OCI-LY7 (cell line): ENCODE measurements around the gene IL13RA1. TPM values are rescaled to one million over a fixed set of nuclear protein-coding genes. Genes with fewer than 3 reads are reported as not detected.

Experiments
- BruUV-seq: library from RNA; stranded (reverse); fragments of 400-500 nt; replicated peaks from 2 replicates; lab custom pipeline; 2021; lab: Mats Ljungman, UMichigan
- CTCF ChIA-PET: fragments of 300-600 bp; sonication (Branson Sonifier 250); formaldehyde crosslinking; loops from one replicate; lab custom pipeline; 2022; ENCODE audit warnings: antibody characterized with exemption; ENCODE audit not compliant: unreplicated experiment; lab: Charles Lee
- POLR2A ChIA-PET: fragments of 300-600 bp; sonication (Branson Sonifier 250); formaldehyde crosslinking; loops from one replicate; lab custom pipeline; 2022; ENCODE audit warnings: antibody characterized with exemption; lab: Charles Lee
- DNase-seq: peaks from one replicate; pipeline ENCODE4 v3.0.0-alpha.2; 2015; ENCODE audit warnings: low spot score
- H2AFZ ChIP-seq: fragments of 200-600 bp; sonication (generic), shearing (Covaris generic); 2 replicates; pipeline ENCODE4 v1.6.1; 2014; ENCODE audit warnings: mild to moderate bottlenecking, antibody characterized with exemption, low read length, moderate library complexity
- H3K27ac ChIP-seq: fragments of 200-600 bp; sonication (generic); 2 replicates; pipeline ENCODE4 v1.5.1; 2014; ENCODE audit warnings: mixed run types, low read depth, mild to moderate bottlenecking, moderate library complexity, low read length, inconsistent platforms; ENCODE audit not compliant: poor library complexity, severe bottlenecking
- H3K36me3 ChIP-seq: fragments of 200-600 bp; sonication (generic); 2 replicates; pipeline ENCODE4 v1.6.1; 2014; ENCODE audit warnings: mild to moderate bottlenecking, antibody characterized with exemption, low read length, moderate library complexity, mixed read lengths; ENCODE audit not compliant: insufficient read depth
- H3K4me1 ChIP-seq: fragments of 200-600 bp; sonication (generic); 2 replicates; pipeline ENCODE4 v1.5.1; 2014; ENCODE audit warnings: mild to moderate bottlenecking, low read length; ENCODE audit not compliant: insufficient read depth, poor library complexity, severe bottlenecking
- H3K4me2 ChIP-seq: fragments of 200-600 bp; sonication (generic); 2 replicates; pipeline ENCODE4 v1.6.1; 2014; ENCODE audit warnings: mild to moderate bottlenecking, low read length
- H3K4me3 ChIP-seq: fragments of 200-600 bp; sonication (generic); 2 replicates; pipeline ENCODE4 v1.5.1; 2014; ENCODE audit warnings: mild to moderate bottlenecking, low read depth, low read length; ENCODE audit not compliant: poor library complexity, severe bottlenecking
- H3K79me2 ChIP-seq: fragments of 200-600 bp; sonication (generic); 2 replicates; pipeline ENCODE4 v1.6.1; 2016; ENCODE audit warnings: low read depth, mild to moderate bottlenecking, low read length, moderate library complexity, mixed read lengths; ENCODE audit not compliant: insufficient read depth
- H3K9me2 ChIP-seq: fragments of 200-600 bp; sonication (generic); 2 replicates; pipeline ENCODE4 v1.6.1; 2016; ENCODE audit warnings: mild to moderate bottlenecking, low read length, mixed read lengths; ENCODE audit not compliant: insufficient read depth
- H3K9me3 ChIP-seq: fragments of 200-600 bp; sonication (generic); 2 replicates; pipeline ENCODE4 v1.6.1; 2014; ENCODE audit warnings: mild to moderate bottlenecking, mixed run types, low read length, mixed read lengths
- H4K20me1 ChIP-seq: fragments of 200-600 bp; sonication (generic); 2 replicates; pipeline ENCODE4 v1.6.1; 2014; ENCODE audit warnings: mild to moderate bottlenecking, antibody characterized with exemption, low read length, moderate library complexity, mixed read lengths; ENCODE audit not compliant: insufficient read depth
- EZH2phosphoT487 ChIP-seq: fragments of 200-600 bp; sonication (generic); IDR thresholded peaks from 2 replicates; pipeline ENCODE4 v1.6.1; 2018; ENCODE audit warnings: low read depth, borderline replicate concordance, mild to moderate bottlenecking, mixed run types, antibody characterized with exemption, low read length, moderate library complexity, mixed read lengths
- intact Hi-C: fragments of 100-400 bp; cut with micrococcal nuclease; formaldehyde crosslinking; loops from one replicate; pipeline ENCODE4 v1.10.0; 2022; ENCODE audit not compliant: unreplicated experiment
- total RNA-seq, 2 experiments: library from RNA; depleted of rRNA in 1 of 2; stranded (reverse); fragments of >200 nt in 1 of 2; shearing (Covaris generic) in 1 of 2; gene quantifications; 2 replicates each; pipeline ENCODE4 v1.2.3, GENCODE V29; 2014 to 2022
- TF ChIP-seq, protein P1 (sequence below): fragments of 200-600 bp; sonication (generic); conservative IDR thresholded peaks from 2 replicates; pipeline ENCODE4 v1.5.1; 2014; ENCODE audit warnings: mild to moderate bottlenecking, antibody characterized with exemption, low read length, moderate library complexity, mixed read lengths

IL13RA1 gene
- total RNA-seq, 2 experiments from 2014 or later: not detected

DNA sequence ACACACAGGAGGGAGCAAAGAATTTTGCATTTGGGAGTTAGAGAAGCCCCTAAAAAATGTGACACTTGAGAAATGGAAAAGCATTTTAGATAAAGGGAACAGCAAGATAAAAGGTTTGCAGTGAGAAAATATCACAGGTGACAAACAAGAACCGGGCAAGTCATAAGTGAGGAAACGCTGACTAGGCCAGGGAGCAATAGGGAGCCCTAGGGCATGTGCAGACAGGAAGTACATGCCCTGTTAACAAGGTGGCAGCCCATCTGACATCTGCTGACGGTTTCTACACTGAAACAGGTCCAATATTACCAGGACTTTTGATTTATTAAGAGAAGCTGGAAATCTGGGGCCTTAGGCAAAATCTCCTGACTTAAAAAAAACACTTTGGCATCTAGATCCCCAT lies 4.0 kb upstream of the IL13RA1 start:
- Histone ChIP-seq H3K9me2 (no peaks in the 10 kb centered on the region), H3K79me2 (no peaks in the 10 kb centered on the region), H2AFZ (no peak overlapping the region), H3K9me3 (no peaks in the 10 kb centered on the region), H3K27ac (no peak overlapping the region), H3K4me2 (no peak overlapping the region), H3K4me1 (no peaks in the 10 kb centered on the region), H3K36me3 (no peaks in the 10 kb centered on the region), H3K4me3 (no peak overlapping the region), H4K20me1 (no peaks in the 10 kb centered on the region)
- no TSS peak for BruUV-seq
- intact Hi-C loops: no loop called here
- ChIA-PET CTCF (no interaction called here), POLR2A (interaction anchor here (0.6 kb wide), 1 partner anchor 510 kb away, joined by 3 read pairs; no protein-coding TSS in a partner anchor)
- TF ChIP-seq EZH2phosphoT487: no peak
- TF ChIP-seq, protein P1, sequence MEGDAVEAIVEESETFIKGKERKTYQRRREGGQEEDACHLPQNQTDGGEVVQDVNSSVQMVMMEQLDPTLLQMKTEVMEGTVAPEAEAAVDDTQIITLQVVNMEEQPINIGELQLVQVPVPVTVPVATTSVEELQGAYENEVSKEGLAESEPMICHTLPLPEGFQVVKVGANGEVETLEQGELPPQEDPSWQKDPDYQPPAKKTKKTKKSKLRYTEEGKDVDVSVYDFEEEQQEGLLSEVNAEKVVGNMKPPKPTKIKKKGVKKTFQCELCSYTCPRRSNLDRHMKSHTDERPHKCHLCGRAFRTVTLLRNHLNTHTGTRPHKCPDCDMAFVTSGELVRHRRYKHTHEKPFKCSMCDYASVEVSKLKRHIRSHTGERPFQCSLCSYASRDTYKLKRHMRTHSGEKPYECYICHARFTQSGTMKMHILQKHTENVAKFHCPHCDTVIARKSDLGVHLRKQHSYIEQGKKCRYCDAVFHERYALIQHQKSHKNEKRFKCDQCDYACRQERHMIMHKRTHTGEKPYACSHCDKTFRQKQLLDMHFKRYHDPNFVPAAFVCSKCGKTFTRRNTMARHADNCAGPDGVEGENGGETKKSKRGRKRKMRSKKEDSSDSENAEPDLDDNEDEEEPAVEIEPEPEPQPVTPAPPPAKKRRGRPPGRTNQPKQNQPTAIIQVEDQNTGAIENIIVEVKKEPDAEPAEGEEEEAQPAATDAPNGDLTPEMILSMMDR: no peak
- no peak for DNase-seq

GRCh38 chrX:118724365-118724764 lies 3.0 kb upstream of the IL13RA1 start:
- Histone ChIP-seq H3K79me2 (no peaks in the 10 kb centered on the region), H3K27ac (no peak overlapping the region), H3K4me1 (no peaks in the 10 kb centered on the region), H3K9me2 (no peaks in the 10 kb centered on the region), H3K4me3 (no peak overlapping the region), H3K36me3 (no peaks in the 10 kb centered on the region), H4K20me1 (no peaks in the 10 kb centered on the region), H2AFZ (no peak overlapping the region), H3K4me2 (no peak overlapping the region), H3K9me3 (no peaks in the 10 kb centered on the region)
- DNase-seq: no peak
- CTCF ChIA-PET: no interaction called here
- POLR2A ChIA-PET: no interaction called here
- TF ChIP-seq, protein P1: no peak
- TF ChIP-seq EZH2phosphoT487: no peak
- BruUV-seq: no TSS peak
- intact Hi-C loops: no loop called here

- H3K4me1 ChIP-seq: no peaks in the 10 kb centered on the region
- no peak for TF ChIP-seq EZH2phosphoT487
- TF ChIP-seq, protein P1: no peak
- H2AFZ ChIP-seq: no peak overlapping the region
- no peaks in the 10 kb centered on the region for H3K36me3 ChIP-seq
- ChIA-PET POLR2A (no interaction called here), CTCF (no interaction called here)
- H3K9me3 ChIP-seq: no peaks in the 10 kb centered on the region
- no peak overlapping the region for H3K27ac ChIP-seq
- H3K4me3 ChIP-seq: no peak overlapping the region
- no peaks in the 10 kb centered on the region for H3K9me2 ChIP-seq
- intact Hi-C loops: no loop called here
- H3K4me2 ChIP-seq: no peak overlapping the region
- H3K79me2 ChIP-seq: no peaks in the 10 kb centered on the region
- no TSS peak for BruUV-seq
- no peak for DNase-seq
- H4K20me1 ChIP-seq: no peaks in the 10 kb centered on the region
Observed at GRCh38 chrX:118724775-118725174, 2.6 kb upstream of the IL13RA1 start.
